A673 (cell line): ENCODE measurements around the gene KCNC3. TPM values are rescaled to one million over a fixed set of nuclear protein-coding genes. Genes with fewer than 3 reads are reported as not detected.

Experiments
- BruUV-seq: library from RNA; stranded (reverse); fragments of 400-500 nt; replicated peaks from 2 replicates; lab custom pipeline; 2021; lab: Mats Ljungman, UMichigan
- CTCF ChIA-PET: fragments of 300-600 bp; sonication (Branson Sonifier 250); formaldehyde crosslinking; loops from one replicate; lab custom pipeline; 2022; ENCODE audit warnings: antibody characterized with exemption; lab: Charles Lee
- POLR2A ChIA-PET: fragments of 300-600 bp; sonication (Branson Sonifier 250); formaldehyde crosslinking; loops from one replicate; lab custom pipeline; 2022; ENCODE audit warnings: antibody characterized with exemption; ENCODE audit not compliant: low non-redundant PET; lab: Charles Lee
- DNase-seq: peaks from one replicate; pipeline ENCODE4 v3.0.0-alpha.2; 2015; ENCODE audit warnings: low spot score
- H3K27ac ChIP-seq: fragments of 200-600 bp; sonication (generic); 2 replicates; pipeline ENCODE4 v1.5.1; 2016; ENCODE audit warnings: mixed run types, low read depth, mild to moderate bottlenecking, mixed read lengths, antibody characterized with exemption, low read length; ENCODE audit not compliant: poor library complexity, severe bottlenecking
- H3K27me3 ChIP-seq: fragments of 200-600 bp; sonication (generic); replicated peaks from 2 replicates; pipeline ENCODE4 v1.6.1; 2017; ENCODE audit warnings: mixed run types, low read depth, mild to moderate bottlenecking, mixed read lengths, antibody characterized with exemption, low read length; ENCODE audit not compliant: insufficient read depth, poor library complexity
- H3K36me3 ChIP-seq: fragments of 200-600 bp; sonication (generic); 2 replicates; pipeline ENCODE4 v1.6.1; 2016; ENCODE audit warnings: mixed run types, mild to moderate bottlenecking, mixed read lengths, antibody characterized with exemption, low read length; ENCODE audit not compliant: insufficient read depth, poor library complexity, severe bottlenecking
- H3K4me1 ChIP-seq: fragments of 200-600 bp; sonication (generic); 2 replicates; pipeline ENCODE4 v1.6.1; 2017; ENCODE audit warnings: mixed run types, mild to moderate bottlenecking, mixed read lengths, antibody characterized with exemption, low read length; ENCODE audit not compliant: insufficient read depth, poor library complexity, severe bottlenecking
- H3K4me3 ChIP-seq: fragments of 200-600 bp; sonication (generic); 2 replicates; pipeline ENCODE4 v1.5.1; 2016; ENCODE audit warnings: low read depth, mixed run types, mild to moderate bottlenecking, mixed read lengths, low read length; ENCODE audit not compliant: poor library complexity, severe bottlenecking
- H3K9me3 ChIP-seq: fragments of 200-600 bp; sonication (generic); 2 replicates; pipeline ENCODE4 v1.6.1; 2016; ENCODE audit warnings: mixed run types, low read depth, mild to moderate bottlenecking, mixed read lengths, antibody characterized with exemption, low read length; ENCODE audit not compliant: poor library complexity, severe bottlenecking
- EZH2 ChIP-seq: fragments of 200-600 bp; sonication (generic); IDR thresholded peaks from 2 replicates; pipeline ENCODE4 v1.6.1; 2017; ENCODE audit warnings: borderline replicate concordance, low read depth, mild to moderate bottlenecking, mixed read lengths, antibody characterized with exemption, low read length; ENCODE audit not compliant: poor library complexity, severe bottlenecking
- intact Hi-C: fragments of 100-400 bp; cut with micrococcal nuclease; formaldehyde crosslinking; loops from one replicate; pipeline ENCODE4 v1.10.0; 2022; ENCODE audit not compliant: unreplicated experiment
- total RNA-seq: library from RNA; stranded (reverse); gene quantifications from 2 replicates; pipeline ENCODE4 v1.2.3, GENCODE V29; 2021
- TF ChIP-seq, protein P1 (sequence below): fragments of 300-800, 200-600 bp; sonication (generic); conservative IDR thresholded peaks from 2 replicates; pipeline ENCODE4 v1.5.1; 2017; ENCODE audit warnings: low read depth, mild to moderate bottlenecking, antibody characterized with exemption, low read length, moderate library complexity, mixed read lengths

The KCNC3 gene
- total RNA-seq, 1 experiment from 2014 or later, result 6.4 TPM

DNA sequence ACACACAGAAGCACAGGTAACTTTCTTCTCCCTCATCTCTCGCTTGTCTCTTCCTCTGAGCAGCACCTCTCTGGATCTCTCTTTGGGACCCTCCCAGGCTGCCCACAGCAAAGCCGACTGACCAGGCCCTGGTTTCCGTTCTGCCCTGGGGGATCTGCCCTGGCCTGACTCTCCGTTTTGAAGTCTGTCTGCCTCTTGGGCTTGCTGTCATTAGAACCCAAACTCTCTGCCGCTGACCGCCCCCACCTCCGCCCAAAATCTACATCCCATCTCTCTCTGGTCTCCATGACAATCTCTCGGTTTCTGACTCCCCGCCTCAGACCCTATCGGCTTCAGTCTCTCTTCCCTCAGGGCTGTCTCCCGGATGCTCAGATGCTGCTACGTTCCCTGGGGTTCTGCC is 6.9 kb downstream of the KCNC3 start:
- intact Hi-C loops, result no loop called here
- POLR2A ChIA-PET, result no interaction called here
- Histone ChIP-seq H3K27ac (no peak overlapping the region), H3K36me3 (no peaks in the 10 kb centered on the region), H3K4me3 (no peak overlapping the region), H3K4me1 (peaks cover 6% of the 10 kb centered on the region), H3K27me3 (peaks cover 13% of the 10 kb centered on the region), H3K9me3 (no peaks in the 10 kb centered on the region)
- no peak for TF ChIP-seq EZH2
- TF ChIP-seq, protein P1, sequence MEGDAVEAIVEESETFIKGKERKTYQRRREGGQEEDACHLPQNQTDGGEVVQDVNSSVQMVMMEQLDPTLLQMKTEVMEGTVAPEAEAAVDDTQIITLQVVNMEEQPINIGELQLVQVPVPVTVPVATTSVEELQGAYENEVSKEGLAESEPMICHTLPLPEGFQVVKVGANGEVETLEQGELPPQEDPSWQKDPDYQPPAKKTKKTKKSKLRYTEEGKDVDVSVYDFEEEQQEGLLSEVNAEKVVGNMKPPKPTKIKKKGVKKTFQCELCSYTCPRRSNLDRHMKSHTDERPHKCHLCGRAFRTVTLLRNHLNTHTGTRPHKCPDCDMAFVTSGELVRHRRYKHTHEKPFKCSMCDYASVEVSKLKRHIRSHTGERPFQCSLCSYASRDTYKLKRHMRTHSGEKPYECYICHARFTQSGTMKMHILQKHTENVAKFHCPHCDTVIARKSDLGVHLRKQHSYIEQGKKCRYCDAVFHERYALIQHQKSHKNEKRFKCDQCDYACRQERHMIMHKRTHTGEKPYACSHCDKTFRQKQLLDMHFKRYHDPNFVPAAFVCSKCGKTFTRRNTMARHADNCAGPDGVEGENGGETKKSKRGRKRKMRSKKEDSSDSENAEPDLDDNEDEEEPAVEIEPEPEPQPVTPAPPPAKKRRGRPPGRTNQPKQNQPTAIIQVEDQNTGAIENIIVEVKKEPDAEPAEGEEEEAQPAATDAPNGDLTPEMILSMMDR, result no peak
- no TSS peak for BruUV-seq
- DNase-seq, result no peak
- CTCF ChIA-PET, result no interaction called here

DNA sequence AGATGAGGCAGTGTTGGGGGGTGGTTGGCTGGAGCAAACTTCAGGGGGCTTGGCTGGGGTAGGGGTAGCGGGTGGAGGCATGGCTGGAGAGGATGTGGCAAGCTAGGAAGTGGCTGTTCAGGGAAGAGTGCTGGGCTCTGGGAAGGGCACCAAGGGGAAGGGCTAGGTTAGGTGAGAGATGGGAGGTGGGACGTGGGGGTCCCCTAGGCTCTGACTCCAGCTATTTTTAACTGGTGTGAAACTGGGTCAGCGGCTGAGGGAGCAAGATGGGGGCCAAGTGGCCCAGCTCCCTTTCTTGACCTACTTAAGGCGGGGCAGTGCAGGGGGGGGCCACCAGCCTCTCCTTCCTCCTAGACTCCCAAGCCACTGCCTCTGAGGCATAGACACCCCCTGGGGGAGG is 7.3 kb downstream of the KCNC3 start:
- Histone ChIP-seq H3K27ac (no peak overlapping the region), H3K4me3 (no peak overlapping the region), H3K4me1 (peaks cover 6% of the 10 kb centered on the region), H3K36me3 (no peaks in the 10 kb centered on the region), H3K9me3 (no peaks in the 10 kb centered on the region), H3K27me3 (peaks cover 9% of the 10 kb centered on the region)
- DNase-seq, result no peak
- no peak for TF ChIP-seq EZH2
- TF ChIP-seq, protein P1, result no peak
- POLR2A ChIA-PET, result interaction anchor here (0.6 kb wide), 1 partner anchor 75 kb away, joined by 12 read pairs; no protein-coding TSS in a partner anchor
- CTCF ChIA-PET, result no interaction called here
- BruUV-seq, result no TSS peak
- intact Hi-C loops, result no loop called here

DNA sequence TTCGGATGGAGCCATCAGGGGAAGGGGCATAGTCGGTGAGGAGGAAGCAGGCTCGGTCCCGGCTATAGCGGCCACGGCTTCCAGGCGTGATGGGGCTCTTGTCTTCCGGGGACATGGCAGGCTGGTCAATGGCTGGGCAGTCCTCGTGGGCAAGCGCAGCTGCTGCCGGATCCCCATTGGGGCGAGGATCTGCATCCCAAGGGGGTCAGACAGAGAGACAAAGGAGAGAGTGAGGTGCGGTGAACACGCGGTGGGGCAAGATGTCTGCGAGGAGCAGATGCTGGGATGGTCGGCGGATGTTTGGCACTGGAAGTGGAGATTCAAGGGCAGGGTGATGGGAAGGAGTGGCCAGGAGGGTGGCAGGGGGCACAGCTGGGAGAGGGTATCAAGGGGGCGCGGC is 8.6 kb downstream of the KCNC3 start:
- no peak overlapping the region for H3K27ac ChIP-seq
- no TSS peak for BruUV-seq
- no peak for DNase-seq
- no peak overlapping the region for H3K4me3 ChIP-seq
- H3K9me3 ChIP-seq, result no peaks in the 10 kb centered on the region
- CTCF ChIA-PET, result no interaction called here
- H3K36me3 ChIP-seq, result no peaks in the 10 kb centered on the region
- intact Hi-C loops, result no loop called here
- H3K4me1 ChIP-seq, result peaks cover 6% of the 10 kb centered on the region
- POLR2A ChIA-PET, result no interaction called here
- no peak for TF ChIP-seq EZH2
- TF ChIP-seq, protein P1, result no peak
- no peaks in the 10 kb centered on the region for H3K27me3 ChIP-seq
